GM21390 (cell line): ENCODE results near the gene PSMB8.

Experiments
- ATAC-seq: cut with Tn5 transposase; IDR thresholded peaks from one replicate; pipeline ENCODE4 v1.9.1; 2021; ENCODE audit not compliant: unreplicated experiment

Gene PSMB8

DNA sequence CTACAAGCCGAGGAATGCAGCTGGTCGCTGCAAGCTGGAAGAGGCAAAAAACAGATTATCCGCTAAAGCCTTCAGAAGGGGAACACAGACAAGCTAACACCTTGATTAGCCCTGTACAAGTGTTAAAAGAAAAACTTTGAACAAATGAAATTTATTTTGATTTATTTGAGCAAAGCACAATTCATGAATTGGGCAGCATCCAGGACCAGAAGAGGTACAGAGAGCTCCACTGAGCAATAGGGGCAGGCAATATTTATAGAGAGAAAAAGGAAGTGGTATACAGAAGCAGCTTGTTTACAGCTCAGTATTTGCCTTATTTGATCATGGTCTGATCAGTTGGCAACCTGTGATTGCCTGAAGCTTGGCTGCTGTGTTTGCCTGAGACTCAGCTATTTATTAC is 44.7 kb downstream of the PSMB8 start:
- ATAC-seq = no peak

DNA sequence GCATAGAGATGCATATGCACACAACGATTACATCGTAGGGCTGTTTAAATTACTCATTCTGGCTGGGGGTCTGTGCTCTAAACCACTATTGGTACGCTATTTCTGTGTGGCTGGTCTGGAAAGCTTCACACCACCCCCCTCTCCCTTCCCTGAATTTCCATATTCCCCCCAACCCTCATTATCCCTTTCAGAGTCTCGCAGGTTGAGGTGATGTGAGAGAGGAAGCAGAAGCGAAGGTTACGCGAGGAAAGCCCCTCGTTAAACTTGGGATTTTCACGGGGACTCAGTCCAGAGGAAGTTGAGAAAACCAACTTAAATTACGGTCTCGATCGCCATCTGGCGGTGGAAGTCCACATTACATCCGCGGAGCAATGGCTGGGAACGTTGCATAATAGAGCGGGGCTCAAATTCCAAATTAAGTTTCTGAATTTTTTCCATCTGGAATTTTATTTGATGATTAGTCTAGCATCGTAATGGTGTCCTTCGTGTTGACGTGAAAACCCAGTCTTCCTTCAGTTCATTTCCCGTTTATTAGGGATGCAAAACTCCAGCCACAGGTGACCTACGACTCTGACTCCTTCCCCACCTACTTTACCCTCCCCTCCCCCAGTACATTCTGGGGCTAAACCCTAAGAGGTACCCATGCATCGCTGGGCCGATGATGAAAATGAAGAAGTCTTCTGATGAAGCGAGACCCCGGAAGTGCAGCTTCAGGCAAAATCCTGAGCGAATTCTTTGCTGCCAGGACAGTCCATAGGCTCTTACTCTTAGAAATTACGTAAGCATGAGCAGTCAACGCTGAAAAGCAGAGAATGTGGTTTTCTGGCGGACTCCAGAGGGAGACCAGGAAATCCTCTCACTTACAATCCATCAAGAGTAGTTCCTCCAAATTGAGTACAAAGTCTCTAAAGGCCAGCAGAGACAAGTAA is 46.7 kb downstream of the PSMB8 start:
- ATAC-seq = no peak

DNA sequence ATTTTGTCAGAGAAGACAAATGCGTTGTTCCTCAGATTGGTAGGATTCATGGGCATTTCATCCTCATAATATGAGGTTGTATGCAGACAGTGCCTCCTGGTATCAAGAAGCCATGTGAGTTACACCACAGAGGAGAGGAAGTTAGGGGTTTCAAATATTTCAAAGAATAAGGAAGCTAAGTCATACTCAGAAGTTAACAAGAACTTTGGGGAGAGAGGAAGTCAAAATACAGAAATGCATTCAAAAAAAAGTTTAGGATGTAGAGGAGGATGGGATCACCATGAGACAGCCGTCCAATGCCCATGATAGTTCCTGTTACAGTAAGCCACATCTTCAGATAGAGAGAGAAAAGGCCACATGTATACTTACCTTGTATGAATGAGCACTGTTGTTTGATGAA is 49.3 kb downstream of the PSMB8 start:
- no peak for ATAC-seq

DNA sequence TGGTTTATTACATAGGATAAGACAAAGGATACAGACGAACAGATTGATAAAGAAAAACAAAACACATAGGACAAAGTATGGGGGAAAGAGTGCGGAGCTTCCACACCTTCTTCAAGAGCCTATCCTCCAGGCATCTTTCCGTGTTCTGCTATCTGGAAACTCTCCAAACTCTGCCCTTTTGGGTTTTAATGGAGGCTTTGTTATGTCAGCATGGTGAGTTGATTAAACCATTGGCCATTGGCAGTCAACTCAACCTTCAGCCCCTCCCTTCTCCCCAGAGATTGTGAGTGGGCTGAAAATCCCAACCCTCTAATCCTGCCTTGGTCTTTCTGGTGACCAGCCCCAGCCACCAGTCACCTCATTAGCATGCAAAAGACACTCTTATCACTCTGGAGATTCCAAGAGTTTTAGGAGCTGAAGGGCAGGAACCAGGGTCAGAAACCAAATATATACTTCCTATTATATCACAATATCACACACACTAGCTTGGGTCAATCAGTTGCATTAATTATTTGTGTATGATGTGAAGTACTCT is 50.9 kb downstream of the PSMB8 start:
- no peak for ATAC-seq
